Measurements from ENCODE around the gene SH3BP4.

The SH3BP4 gene

DNA sequence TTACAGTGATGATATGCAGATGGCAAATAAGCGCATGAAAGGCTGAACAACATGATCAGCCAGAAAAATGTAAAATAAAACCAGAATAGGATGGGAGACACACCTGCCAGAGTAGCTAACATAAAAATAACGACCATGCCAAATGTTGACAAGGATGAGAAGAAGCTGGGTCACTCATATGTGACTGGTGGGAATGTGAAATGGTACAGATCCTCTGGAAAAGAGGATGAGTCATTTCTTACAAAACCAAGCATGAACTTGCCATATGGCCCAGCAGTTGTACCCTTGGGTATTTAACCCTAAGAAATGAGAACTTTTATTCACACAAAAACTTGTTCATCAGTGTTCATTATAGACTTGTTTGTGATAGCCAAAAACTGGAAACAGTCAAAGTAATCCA is 143.8 kb downstream of the SH3BP4 start:
- no peak for DNase-seq

DNA sequence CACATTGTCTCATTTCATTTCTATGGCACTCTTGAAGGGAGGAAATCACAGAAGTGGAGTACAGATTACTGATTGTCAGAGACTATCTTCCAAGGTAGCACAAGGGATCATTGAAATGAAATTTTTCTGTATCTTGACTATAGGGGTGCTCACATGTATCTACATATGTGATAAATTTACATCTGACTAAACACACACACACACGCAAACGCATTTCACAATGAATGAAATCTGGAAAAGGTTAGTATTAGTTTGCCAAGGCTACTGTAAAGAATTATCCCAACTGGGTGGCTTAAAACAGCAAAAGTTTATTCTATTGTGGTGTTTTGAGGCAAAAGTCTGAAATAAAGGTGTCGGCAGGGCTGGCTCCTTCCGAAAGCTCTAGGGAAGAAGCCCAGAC is 144.6 kb downstream of the SH3BP4 start:
- no peak for DNase-seq

DNA sequence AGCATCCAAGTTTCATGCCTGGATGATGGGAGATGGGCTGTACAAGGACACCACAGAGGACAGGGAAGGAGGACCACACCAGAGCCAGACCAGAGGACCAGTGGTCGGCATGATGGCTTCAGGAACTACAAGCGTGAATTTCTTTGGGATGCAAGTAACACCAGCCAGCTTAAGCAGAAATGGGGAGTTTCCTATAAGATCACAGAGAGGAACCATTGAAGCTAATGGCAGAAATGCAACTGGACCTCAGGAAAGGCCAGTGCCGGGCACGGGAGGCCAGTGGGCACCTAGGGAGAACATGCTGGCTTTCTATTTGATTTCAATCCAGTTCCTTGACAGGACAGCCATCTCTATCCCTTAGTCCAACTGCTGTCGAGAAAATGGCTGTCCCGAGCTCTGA is 145.4 kb downstream of the SH3BP4 start:
- DNase-seq = no peak

DNA sequence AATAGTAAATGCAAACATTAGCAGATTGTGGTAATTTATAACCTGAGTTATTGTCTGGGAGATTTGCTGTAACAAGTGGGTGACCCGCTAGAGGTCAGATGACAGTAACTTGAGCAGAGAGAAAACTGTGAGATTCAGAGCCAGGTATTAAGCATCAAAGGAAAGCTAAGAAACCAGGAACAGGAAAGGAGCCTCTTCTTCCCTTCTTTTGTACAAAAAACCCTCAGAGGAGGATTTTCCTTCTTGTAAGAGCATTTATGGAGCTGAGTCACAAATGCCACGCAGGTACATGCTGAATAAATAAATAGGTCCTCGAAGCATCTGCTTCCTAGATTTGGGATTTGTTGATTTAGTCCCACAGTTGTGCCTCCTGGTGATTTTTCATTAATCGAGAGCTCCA is 146.5 kb downstream of the SH3BP4 start:
- DNase-seq = no peak

DNA sequence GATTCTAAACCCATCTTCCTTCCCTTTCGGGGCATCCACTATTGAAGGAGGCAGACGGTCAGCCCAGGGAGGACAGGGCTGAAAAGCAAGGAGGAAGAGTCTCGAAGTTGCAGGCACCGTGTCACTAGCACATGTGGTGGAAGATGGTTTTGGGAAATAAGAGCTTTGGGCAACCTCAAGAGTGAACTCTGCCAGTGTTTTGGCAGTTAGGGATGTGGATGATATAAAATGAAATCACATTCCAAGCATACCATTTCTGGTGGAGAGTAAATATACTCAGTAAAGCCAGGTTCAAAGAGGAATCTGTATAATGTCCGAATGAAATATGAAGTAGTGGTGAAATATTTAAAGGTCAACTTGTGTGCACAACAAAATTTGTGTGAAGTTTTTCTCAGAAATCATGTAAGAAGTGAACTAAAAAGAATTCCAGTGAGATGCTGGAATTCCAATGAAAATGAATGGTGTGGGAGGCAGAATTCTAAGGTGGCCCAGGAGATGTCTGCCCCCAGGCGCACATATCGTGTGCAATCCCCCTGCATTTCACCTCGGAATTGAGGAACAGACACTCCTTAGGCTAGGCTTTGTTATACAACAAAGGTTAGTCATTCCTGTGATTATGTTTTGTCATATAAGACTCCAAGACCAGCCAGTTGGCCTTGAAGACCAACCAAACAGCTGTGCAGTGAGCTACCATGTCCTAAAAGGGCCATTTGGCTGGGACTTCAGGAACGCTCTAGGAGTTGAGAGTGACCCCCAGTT is 147.1 kb downstream of the SH3BP4 start:
- no peak for DNase-seq

DNA sequence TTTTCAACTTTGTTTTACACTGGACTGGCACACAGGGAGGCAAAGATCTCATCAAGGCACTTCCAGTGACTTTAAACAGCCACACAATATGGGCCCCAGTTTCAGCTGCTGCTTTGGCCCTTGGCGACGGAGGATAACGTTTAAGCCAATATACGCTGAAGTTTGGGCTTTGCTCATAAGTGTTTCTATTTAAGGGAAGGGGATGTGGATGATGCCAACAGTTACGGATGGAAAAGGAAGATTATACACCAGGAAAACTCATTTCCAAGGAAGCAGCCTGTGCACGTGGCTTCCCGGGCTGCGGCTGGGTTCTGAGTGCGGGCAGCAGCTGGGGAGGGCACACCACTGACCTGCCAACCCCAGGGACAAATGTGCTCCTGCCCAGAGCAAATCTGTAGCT is 151.1 kb downstream of the SH3BP4 start:
- DNase-seq = no peak
